OCI-M1 (cell line): Measurements from ENCODE around the gene SH3TC1.
A peak's percentile ranks its signal among the peaks of the same experiment; 100 is the strongest.

ENCODE experiments used
- DNase-seq: peaks from one replicate; lab custom pipeline; 2025; lab: John Stamatoyannopoulos, UW

The SH3TC1 gene

DNA sequence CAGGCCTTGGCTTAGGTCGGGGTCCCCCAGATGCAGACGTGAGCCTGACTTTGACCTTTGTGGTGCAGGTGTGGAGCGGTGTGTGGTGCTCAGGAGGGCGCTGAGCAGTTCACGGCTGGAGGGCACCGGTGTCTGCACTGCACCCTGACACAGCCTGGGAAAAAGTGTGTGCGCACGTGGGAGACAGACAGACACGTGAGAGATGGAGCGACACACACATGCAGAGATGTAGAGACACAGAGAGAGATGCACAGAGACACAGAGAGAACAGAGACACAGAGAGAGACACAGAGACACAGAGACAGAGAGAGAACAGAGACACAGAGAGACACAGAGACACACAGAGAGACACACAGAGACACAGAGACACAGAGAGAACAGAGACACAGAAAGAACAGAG, 64.3 kb downstream of the SH3TC1 start:
- DNase-seq, result no peak

DNA sequence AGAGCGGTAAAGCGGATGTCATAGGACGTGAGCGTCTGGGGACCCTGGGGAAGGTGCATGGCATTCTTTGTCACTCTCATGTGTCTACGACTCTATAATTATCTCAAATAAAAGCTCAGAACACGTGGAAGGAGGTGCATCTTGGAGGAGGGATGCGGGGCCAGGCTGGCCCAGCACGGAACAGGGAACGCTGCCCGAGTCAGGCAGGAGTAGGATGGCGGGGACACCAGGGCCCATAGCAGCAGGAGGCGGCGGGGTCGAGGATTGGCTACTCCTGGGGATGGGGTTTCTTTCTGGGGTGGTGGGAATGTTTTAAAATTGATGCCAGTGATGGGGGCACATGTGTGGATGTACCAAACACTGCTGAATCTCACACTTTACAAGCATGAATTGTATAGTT, 65.0 kb downstream of the SH3TC1 start:
- DNase-seq, result no peak

DNA sequence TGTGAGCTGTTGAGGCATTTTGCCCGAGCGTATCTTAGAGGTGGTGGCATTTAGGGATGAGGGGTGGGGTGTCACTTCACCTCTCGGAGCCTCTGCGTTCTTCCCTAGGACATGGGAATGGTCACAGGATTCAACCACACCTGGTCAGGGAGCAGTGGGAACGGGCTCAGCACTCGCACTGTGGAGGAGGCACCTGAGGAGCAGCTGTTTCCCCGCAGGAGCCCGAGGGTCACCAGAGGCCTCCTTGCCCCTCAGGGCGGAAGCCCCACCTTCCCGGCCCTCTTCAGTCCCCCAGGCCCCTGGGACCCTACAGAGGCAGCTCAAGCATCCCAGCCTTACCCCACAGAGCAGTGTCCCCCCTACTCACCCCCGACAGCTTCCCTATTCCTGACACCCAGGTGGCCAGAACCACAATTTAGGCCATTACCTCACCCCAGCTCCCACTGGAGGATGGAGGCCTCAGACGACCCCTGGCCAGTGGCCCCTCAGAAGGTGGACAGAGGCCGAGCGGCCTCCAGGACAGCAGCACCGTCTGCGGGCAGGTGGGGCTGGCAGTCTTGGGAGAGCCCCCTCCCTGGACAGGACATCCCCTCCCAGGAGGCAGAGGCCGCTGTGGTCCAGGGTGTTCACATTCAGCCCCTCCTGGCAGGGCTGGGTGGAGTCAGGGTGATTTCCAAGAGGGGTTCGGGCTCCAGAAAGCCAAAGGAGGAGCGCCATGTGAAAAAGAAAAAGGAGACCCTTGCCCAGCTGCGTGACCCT, 66.3 kb downstream of the SH3TC1 start:
- no peak for DNase-seq

DNA sequence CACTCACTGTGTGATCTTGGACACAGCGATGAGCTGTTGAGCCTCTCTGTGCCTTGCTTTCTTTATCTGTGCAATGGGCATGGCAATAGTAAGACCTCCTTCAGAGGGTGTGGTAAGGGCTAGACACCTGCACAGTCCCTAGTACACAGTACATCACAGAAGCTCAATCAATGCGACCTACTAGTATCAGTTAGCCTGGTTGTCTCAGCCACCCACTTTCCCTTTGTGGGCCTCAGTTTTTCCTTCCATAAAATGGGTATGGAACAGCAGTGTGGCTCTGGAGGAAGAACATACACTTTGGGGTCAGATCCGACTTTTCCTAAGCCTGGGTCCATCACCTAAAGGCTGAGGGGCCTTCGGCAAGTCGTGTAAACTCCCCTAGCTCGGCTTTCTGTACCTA, 67.0 kb downstream of the SH3TC1 start:
- DNase-seq, result no peak

DNA sequence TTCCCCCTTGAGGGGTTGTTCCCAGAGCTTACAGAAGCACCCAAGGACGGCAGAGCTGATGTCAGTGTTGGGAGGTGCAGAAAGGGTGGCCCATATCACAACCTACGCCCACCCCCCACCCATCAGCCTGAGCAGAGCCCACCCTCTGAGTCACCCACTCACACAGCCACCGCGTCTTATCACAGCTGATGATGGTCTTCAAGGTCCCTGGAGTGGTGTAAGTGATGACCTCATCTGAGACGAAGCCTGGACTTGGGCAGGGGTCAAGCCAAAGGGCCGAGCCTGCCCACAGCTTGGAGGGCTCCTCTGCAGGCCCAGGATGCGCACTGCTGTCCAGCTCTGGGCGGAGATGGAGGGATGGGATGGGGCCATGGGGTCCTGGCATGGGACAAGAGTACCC, 67.4 kb downstream of the SH3TC1 start:
- no peak for DNase-seq

DNA sequence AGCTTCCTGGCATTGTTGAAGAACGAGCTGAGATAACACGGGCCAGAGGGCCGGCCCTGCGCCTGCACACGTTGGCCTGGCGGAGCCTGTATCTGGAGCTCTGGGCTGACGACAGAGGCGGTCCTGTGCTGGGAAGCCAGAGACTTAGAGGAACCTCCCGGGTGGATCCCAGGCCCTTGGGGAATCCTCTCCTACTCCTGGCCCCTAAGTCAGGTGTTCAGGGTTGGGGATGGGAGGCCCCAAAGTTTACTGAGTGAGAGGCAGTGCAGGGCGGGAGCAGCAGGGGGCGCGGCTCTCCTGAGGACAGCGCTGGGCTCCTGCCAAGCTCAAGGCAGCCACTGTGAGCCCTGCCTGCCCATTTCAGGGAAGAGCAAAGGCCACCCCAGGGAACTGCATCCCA, 68.0 kb downstream of the SH3TC1 start:
- peak; percentile 66 for DNase-seq

DNA sequence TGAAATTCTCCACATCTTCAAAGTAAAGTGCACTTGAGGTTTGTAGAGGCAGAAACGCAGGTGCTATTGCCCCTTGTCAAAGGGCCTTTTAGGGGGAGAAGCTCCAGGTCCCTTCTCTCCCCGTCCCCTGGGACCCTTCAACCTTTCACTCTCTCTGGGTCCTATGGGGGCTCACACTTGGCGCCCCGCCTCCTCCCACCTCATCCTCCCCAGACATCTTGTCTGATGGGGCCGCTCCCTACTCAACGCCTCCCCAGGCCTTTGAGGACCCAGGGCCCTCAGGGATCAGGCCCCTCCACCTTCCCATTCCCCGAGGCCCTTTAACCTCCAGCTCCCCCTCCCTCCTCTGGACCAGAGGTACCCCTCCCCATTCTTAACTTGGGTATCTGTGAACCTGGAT, 69.1 kb downstream of the SH3TC1 start:
- DNase-seq, result no peak

DNA sequence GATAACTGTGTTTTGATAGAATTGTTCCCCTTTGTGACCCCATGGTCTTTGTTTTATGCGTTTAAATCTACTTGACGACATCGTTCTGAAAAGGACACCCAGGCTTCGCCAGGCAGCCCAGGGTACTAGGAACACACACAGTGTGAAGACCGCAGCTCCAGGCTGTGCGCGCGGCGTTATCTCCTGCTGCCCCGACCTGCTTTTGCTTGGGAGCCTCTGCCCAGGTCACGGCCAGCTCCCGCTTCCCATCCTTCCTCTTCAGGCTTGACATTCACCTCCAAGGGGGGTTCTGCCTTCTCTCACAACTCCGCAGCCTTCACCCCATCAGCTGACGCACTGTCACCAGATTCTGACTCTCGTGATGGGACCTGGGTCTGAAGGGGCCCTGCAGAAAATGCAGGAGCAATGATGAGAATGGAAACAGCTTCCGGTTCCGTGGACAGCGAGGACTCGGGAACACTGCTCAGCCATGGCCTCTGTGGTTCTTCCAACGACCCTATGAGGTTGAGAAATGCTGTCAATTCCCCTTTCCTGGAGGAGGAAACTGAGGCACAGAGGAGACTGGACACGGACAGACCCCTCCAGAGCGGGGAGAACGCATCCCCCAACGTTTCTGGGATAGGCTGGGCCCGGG, 69.9 kb downstream of the SH3TC1 start:
- no peak for DNase-seq

DNA sequence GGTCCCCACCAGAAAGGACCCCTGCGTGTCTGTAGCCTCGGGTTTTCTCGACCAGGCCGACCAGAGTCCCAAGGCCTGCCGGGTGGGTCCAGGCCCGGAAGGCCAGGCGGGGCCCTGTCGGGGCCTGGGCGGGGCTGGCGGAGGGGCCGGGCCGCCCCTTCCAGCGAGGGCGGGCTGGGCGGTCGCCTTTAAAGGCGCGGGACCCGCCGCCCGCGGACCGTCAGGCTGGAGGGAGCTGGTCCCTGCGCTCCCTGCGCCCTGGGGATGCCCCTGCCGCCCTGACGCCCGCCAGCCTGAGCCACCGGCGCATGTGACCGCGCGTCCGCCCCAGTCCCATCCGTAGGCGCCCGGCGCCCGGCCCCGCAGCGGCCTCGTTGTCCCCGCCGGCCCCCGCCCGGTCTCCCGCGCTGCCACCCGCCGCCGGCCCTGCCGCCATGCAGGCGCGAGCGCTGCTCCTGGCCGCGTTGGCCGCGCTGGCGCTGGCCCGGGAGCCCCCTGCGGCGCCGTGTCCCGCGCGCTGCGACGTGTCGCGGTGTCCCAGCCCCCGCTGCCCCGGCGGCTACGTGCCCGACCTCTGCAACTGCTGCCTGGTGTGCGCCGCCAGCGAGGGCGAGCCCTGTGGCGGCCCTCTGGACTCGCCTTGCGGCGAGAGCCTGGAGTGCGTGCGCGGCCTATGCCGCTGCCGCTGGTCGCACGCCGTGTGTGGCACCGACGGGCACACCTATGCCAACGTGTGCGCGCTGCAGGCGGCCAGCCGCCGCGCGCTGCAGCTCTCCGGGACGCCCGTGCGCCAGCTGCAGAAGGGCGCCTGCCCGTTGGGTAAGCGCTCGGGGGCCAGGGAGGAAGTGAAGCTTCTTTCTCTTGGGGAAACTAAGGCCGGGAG, 70.7 kb downstream of the SH3TC1 start, which contains the start of gene HTRA3:
HTRA3 (plus strand) TSS at position 220 of the 883 bp plus-strand sequence; CDS start at position 435, 215 bp downstream.
- no peak for DNase-seq

DNA sequence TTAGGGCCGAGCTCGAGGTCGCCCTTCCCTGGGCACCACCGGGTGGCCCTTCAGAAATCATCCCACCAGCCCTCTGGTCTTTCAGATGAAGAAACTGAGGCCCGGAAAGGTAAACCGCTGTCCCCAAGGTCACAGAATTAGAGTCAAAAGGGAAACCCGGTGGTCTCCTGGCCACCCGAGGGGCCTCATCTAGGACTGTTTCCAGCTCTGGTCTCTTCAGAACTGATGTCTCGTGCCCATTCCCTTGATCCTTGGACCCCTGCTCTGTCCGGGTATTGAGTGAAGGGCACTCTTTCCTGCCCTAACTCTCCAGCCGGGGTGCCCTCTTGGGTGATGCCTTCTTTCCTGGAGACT, 71.3 kb downstream of the SH3TC1 start:
- DNase-seq, result no peak

DNA sequence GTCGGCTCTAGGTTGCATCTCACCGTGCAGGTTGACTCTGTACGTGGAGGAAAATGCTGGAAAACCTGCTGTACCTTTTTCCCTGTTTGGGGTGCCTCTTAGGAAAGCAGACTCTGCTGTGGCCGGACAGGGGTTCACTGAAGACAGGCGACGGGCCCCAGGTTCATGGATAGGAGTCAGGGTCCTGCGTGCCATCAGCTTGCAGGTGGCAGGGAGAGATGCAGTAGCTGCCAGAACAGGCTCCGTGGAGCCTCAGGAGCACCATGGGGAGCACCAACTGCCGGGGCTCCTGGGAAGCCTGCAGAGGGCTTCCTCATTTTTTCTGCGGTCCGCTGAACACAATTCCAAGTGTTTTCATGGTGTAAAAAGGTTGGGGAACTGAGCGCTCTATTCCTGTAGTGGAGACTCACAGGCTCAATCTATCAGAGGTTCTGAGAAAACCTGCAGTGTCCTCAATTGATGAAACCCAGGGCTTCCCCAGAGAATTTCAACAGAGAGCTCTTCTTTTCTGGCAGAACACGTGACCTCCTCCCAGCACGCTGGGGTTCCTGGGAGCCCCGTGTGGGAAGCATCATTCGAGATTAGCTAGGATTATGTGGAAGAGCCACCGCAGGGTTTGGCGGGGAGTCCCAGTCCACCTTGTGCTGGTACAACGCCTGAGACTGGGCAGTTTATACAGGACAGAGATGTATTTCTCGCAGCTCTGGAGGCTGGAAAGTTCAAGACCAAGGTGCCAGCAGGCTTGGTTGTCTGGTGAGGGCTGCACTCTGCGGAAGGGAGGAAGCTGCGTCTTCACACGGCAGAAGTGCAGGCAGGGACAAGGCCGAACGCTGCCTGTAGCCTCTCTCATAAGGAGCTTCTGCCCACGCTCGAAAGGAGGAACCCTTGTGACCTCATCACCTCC, 72.1 kb downstream of the SH3TC1 start:
- no peak for DNase-seq

DNA sequence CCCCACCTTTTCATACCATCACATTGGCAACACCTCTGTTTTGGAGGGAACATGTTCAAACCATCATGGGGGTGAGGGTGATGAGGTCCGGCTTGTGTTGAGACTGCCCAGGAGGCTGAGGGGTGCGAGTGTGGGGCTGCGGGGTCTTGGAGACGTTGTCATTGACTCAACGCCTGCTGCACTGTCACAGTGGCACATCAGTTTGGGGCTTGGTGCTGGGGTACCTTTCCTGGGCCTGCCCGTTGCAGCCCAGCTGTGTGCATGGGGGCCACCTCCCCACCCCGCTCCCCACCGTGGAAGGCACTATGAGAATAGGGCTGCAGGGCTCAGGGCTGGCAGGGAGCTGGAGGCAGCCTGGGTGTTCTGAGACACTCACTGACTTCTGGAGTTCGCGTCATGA, 72.7 kb downstream of the SH3TC1 start:
- no peak for DNase-seq

DNA sequence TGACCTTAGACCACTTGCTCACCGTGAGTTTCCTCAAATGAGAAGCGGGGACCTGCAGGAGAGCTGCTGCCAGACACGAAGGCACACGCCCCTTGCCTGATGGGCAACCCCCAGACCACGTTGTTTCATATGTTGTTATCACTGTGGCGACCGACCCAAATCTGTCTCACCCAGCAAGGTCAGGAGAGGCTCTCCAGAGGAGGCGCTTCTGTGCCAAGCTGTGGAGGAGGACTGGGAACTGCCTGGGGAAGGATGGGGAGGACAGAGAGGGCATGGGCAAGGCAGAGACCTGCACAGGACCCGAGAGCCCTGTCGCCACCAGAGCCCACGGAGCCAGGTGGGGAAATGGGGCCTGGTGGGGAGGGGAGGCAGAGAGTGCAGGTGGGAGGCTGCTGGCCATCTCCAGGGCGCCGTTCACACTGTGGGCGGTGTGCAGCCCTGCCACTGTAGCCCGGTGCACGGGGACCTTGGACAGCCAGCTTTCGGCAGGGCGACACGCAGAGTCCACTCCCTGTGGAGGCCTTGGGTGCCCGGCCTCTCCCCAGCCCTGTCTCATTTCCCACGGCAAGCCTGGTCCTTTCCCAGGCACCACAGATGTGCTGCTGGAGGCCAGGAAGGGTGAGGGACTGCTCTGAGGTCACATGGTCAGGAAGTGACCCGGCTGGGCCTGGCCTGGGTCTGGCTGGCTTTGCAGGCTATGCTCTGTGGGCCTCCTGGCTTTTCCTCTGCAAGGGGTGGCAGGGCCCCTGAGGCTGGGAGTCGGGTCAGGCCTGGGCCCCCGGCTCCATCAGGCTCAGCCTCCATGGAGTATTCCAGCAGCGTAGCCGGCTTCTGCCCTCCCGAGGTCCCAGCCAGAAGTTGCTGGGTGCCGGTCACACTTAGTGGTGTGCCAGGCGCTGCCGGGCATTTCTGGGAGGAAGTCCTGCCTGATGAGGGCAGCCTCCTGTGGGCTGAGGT, 73.7 kb downstream of the SH3TC1 start:
- no peak for DNase-seq

DNA sequence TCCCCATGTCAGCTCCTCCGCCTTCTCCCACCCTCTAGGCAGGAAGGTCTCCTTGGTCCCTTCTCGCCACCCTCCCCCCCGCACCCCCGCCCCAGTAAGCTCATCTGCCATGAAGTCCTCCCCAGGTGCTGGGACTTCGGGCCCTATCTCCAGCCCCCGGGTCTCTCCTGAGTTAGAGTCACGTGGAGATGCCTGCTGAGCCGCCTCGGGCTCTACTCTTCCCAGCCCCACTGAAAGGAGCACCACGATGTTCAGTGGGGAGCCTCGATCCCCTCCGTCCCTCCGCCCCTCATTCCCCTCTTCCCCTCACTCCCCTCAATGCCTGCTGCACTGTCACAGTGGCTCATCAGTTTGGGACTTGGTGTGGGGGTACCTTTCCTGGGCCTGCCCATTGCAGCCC, 74.4 kb downstream of the SH3TC1 start:
- no peak for DNase-seq

DNA sequence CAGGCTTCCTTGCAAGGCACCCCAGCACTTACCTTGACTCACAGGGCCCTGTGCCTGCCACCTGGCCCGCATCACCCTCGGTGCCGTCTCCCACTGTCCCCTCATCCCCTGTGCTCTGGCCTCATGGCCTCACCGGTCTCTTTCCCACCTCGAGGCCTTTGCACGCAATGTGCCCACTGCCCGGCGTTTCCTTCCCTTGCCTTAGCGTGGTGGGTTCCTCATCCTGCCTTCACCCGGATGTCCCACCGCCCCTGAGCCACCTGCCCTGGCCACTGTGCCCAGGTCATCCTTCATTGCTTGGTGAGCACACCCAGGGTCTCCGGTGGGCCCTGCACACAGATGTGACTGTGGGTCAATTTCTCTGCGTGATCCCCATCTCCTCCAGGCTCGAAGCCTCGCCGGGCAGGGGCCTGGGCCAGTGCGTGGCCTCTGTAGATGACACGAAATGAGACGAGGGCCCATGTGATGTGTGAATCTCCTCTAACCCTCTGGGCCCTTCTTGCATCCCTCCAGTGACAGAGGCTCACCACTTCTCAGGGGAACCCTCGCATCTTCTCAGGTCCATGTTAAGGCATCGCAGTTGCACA, 75.1 kb downstream of the SH3TC1 start:
- no peak for DNase-seq

DNA sequence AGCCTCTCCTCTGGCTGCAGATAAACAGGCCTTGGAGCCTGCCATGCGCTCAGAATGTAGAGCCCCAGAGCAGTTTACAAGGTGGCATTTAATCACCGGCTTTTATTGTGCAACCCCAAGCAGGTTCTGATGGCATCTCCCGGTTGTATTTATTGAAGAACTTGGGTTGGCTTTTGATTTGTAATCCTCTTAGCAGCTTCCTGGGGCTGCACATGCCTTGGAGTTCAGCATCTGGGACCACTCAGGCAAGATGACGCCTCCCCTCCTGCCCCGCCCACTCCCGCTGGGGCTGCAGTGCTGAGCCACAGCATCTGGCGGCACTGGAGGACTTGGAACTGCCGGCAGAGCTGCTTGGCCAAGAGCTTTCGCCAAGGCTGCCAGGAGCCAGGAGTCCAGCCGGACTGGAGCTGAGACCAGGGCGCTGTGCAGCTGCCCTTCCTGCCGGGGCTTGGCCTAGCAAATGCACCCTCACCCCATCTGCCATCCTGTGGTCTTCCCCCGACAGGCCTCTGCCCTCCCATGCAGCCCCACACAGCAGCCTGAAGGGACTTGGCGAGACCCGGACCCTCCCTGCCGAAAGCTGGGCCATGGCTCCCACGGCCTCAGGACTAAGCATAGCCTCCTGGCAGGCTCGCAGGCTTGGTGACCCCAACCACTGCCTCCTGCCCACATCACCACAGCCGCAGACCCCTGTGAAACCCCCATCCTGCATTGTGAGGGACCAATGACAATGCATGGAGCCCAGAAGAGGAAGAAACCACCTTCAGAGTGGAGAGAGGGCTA, 75.9 kb downstream of the SH3TC1 start:
- no peak for DNase-seq

DNA sequence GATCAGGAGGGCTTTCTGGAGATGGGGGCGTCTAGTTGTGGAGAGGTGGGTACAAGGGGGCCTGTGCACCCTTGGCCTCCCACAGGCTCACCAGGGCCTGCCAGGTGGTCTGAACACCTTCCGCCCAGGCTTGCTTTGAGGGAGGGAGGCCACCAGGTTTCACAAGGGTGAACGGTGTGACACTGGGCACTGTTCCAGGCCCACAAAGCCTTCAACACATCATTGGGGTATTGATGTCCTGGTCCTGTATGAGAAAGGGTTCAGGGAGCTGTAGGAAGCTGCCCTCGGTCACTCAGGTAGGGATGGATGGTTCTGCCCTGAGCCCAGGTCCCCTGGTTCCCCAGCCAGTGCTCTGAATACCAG, 76.4 kb downstream of the SH3TC1 start:
- DNase-seq, result no peak

DNA sequence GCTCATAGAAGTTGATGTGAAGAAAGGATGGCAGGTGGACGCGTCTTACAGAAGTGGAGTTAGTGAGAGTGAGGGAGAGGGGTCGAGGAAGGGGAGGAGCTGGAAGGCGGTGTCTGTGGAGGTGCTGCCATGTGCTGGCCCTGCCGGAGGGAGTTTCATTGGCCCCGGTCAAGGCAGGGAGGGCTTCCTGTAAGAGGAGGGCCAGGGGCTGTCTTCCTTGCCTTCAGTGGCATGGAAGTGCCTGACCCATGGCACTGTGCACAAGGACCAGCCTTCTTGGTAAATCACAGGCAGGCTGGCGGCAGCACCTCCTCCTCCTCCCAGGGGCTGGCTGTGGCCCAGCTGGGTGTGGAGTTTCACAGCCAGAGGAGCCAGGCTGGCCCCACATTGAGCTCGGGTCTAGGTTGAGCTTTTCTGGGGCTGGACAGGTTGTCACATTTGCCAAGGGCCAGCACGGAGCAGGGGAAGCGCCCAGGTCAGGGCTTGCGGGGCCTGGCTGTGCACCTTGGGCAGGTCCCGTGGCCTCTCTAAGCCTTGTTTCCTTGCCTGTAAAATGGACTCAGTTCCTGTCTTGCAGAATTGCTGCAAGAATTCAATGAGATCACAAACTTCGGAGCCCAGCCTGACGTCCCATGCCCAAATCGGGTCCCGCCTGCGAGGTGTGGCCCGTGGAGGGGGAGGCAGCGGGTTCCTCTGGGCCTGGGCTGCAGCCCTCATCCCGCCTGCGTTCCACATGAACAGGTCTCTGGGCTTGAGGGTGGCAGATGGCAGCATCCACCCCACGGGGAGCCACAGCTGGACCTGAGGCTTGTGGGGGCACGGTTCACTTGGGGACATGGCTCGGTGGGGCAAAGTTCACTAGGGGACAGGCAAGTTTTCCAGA, 77.5 kb downstream of the SH3TC1 start:
- no peak for DNase-seq
